Activated naive CD8-positive, alpha-beta T cell (primary cell): ENCODE results near the gene F7.

Source experiments
- H3K27ac Mint-ChIP-seq: one replicate; pipeline ENCODE4 v1.8.0; 2021; ENCODE audit warnings: mixed read lengths
- H3K27me3 Mint-ChIP-seq: one replicate; pipeline ENCODE4 v1.8.0; 2021; ENCODE audit warnings: mixed read lengths
- H3K36me3 Mint-ChIP-seq: one replicate; pipeline ENCODE4 v1.8.0; 2021; ENCODE audit warnings: mixed read lengths
- H3K4me1 Mint-ChIP-seq: one replicate; pipeline ENCODE4 v1.8.0; 2021; ENCODE audit warnings: low read depth, mixed read lengths
- H3K4me3 Mint-ChIP-seq: one replicate; pipeline ENCODE4 v1.8.0; 2021; ENCODE audit warnings: mild to moderate bottlenecking, mixed read lengths
- H3K9me3 Mint-ChIP-seq: one replicate; pipeline ENCODE4 v1.8.0; 2021; ENCODE audit warnings: low read depth, mixed read lengths

The F7 gene

GRCh38 chr13:113113846-113114271 is 8.3 kb downstream of the F7 start:
- peaks cover 3% of the 10 kb centered on the region for H3K4me1 Mint-ChIP-seq
- no peaks in the 10 kb centered on the region for H3K27me3 Mint-ChIP-seq
- H3K36me3 Mint-ChIP-seq: no peaks in the 10 kb centered on the region
- no peaks in the 10 kb centered on the region for H3K9me3 Mint-ChIP-seq
- H3K27ac Mint-ChIP-seq: no peak overlapping the region
- H3K4me3 Mint-ChIP-seq: no peak overlapping the region

DNA sequence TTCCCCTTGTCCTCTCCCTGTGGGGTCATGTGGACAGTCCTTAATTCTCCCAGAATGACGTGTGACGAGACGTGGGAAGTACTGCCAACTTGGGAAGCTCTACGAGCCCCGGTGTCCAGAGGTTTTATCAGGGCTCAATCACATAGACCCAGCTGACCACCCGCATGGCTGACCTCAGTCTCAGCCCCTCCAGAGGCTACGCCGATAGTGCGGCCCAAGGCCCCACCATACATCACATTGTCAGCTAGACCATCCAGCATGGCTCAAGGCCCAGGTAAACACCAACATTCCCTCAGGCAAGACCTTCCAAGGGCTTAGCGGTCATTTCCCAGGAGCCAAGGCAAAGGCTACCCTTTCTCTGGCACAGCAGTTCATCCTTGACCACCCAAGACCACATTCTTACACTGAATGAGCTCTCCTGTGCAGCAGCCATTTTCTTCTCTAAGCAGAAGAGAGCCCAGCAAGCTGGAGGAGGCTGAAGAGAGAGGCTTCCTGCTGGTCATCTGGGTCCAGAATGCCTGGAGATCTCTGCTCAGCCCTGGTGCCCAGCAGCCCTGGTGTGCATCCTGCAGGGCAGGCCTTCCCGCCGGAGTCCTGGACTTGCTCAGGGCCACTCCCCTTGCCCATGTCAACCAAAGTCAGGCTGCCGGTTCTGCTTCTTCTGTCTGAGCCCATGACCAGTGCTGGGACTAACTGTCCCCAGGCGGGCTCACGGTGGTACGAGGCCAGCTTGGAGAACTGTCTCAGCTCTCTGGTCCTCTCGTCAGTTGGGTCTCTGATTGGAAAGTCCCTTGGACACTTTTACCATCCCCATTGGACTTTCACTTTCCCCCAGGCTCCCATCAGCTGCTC is 9.1 kb downstream of the F7 start:
- H3K27me3 Mint-ChIP-seq: no peaks in the 10 kb centered on the region
- no peaks in the 10 kb centered on the region for H3K9me3 Mint-ChIP-seq
- H3K27ac Mint-ChIP-seq: no peak overlapping the region
- no peak overlapping the region for H3K4me3 Mint-ChIP-seq
- no peaks in the 10 kb centered on the region for H3K36me3 Mint-ChIP-seq
- H3K4me1 Mint-ChIP-seq: peaks cover 3% of the 10 kb centered on the region

DNA sequence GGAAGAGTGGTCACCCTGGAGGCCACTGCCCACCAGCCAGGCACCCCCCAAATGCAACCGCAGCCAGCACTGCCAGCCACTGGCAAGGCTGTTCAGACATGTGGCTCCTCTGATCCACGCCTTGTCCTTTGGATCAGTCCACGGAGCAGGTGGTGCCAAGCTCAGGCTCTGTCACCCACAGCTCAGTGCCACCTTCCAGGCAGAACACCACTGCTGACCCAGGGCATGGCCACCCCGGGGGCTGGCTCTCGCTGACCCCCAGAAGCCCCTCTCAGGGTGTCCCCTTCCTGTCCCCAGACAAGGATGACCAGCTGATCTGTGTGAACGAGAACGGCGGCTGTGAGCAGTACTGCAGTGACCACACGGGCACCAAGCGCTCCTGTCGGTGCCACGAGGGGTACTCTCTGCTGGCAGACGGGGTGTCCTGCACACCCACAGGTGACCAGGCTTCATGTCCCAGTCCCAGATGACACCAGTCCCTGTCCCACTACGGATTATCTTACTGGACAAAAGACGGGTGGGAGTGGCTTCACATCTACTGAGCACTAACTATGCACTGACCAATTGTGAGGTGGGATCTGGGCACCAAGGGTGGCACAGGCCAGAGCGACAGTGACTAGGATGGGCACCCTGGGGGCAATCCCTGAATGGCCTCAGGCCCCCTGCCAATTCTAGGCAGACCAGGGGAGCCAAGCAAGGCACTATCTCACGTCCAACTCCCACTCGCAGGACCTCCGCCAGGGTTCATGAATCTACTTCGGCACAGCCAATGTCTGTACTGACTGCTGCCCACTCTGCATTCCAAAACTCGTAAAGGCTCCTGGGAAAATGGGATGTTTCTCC is 10.0 kb downstream of the F7 start:
- Mint-ChIP-seq H3K4me1 (peaks cover 3% of the 10 kb centered on the region), H3K9me3 (no peaks in the 10 kb centered on the region), H3K27ac (no peak overlapping the region), H3K36me3 (no peaks in the 10 kb centered on the region), H3K4me3 (no peak overlapping the region), H3K27me3 (no peaks in the 10 kb centered on the region)

DNA sequence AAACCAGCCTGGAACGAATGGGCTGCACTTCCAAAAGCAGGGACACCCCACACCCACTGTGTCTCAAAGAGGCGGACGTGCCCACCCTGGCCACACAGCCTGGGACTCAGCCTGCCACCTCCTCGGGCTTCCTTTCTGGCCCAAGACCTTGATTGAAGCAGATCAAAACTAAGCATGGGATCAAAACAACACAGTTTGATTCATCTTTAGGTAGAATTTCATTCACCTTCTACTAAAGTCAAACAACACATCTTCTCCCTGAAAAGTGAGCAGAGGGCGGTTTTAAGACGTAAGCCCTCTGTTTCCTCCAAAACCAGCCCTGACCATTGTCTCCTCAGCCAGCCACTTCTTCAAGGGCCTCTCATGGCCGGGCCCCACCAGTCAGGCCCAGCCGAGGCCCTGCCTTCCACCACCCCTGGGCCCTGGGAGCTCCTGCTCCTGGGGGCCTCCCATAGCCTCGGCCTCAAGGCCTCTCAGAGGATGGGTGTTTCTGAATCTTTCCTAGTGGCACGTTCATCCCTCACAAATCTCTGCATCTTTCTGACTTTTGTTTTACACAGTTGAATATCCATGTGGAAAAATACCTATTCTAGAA is 10.7 kb downstream of the F7 start:
- Mint-ChIP-seq H3K27ac (no peak overlapping the region), H3K36me3 (no peaks in the 10 kb centered on the region), H3K9me3 (no peaks in the 10 kb centered on the region), H3K4me3 (no peak overlapping the region), H3K27me3 (no peaks in the 10 kb centered on the region), H3K4me1 (no peaks in the 10 kb centered on the region)

DNA sequence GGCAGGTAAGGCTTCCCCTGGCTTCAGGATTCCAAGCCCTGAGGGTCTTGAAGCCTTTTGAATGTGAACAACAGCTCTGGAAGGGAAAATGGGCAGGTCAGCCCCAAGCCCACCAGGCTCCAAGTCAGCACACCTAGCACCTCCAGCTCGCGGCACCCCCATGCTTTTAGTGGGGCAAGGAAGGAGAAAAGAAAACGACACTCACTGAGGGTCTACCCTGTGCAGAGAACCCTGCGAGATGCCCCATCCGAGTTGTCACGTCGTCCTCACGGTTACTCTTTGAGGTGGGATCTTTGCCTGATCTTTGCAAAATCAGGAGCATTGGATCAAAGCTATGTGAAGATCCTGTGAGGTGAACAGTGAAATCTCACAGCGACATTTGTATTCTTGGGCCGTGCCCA is 11.3 kb downstream of the F7 start:
- H3K4me1 Mint-ChIP-seq: no peaks in the 10 kb centered on the region
- H3K27ac Mint-ChIP-seq: no peak overlapping the region
- no peaks in the 10 kb centered on the region for H3K27me3 Mint-ChIP-seq
- no peaks in the 10 kb centered on the region for H3K36me3 Mint-ChIP-seq
- H3K9me3 Mint-ChIP-seq: no peaks in the 10 kb centered on the region
- H3K4me3 Mint-ChIP-seq: no peak overlapping the region

- Mint-ChIP-seq H3K4me1 (no peaks in the 10 kb centered on the region), H3K36me3 (no peaks in the 10 kb centered on the region), H3K4me3 (no peak overlapping the region), H3K9me3 (no peaks in the 10 kb centered on the region), H3K27ac (no peak overlapping the region), H3K27me3 (no peaks in the 10 kb centered on the region)
Observed at GRCh38 chr13:113117335-113117872, 11.8 kb downstream of the F7 start.

- Mint-ChIP-seq H3K9me3 (no peaks in the 10 kb centered on the region), H3K27ac (no peak overlapping the region), H3K4me3 (no peak overlapping the region), H3K27me3 (no peaks in the 10 kb centered on the region), H3K4me1 (no peaks in the 10 kb centered on the region), H3K36me3 (no peaks in the 10 kb centered on the region)
Observed at GRCh38 chr13:113117911-113118260, 12.3 kb downstream of the F7 start.

DNA sequence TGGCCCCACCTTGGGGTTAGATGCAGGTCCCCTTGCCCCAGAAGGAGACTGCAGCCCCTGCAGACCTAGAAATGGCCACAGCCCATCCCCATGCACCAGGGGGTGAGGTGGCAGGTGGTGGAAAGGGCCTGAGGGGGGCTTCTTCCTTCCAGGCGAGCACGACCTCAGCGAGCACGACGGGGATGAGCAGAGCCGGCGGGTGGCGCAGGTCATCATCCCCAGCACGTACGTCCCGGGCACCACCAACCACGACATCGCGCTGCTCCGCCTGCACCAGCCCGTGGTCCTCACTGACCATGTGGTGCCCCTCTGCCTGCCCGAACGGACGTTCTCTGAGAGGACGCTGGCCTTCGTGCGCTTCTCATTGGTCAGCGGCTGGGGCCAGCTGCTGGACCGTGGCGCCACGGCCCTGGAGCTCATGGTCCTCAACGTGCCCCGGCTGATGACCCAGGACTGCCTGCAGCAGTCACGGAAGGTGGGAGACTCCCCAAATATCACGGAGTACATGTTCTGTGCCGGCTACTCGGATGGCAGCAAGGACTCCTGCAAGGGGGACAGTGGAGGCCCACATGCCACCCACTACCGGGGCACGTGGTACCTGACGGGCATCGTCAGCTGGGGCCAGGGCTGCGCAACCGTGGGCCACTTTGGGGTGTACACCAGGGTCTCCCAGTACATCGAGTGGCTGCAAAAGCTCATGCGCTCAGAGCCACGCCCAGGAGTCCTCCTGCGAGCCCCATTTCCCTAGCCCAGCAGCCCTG is 12.8 kb downstream of the F7 start:
- no peaks in the 10 kb centered on the region for H3K36me3 Mint-ChIP-seq
- no peaks in the 10 kb centered on the region for H3K9me3 Mint-ChIP-seq
- no peak overlapping the region for H3K4me3 Mint-ChIP-seq
- H3K4me1 Mint-ChIP-seq: no peaks in the 10 kb centered on the region
- H3K27me3 Mint-ChIP-seq: no peaks in the 10 kb centered on the region
- no peak overlapping the region for H3K27ac Mint-ChIP-seq

DNA sequence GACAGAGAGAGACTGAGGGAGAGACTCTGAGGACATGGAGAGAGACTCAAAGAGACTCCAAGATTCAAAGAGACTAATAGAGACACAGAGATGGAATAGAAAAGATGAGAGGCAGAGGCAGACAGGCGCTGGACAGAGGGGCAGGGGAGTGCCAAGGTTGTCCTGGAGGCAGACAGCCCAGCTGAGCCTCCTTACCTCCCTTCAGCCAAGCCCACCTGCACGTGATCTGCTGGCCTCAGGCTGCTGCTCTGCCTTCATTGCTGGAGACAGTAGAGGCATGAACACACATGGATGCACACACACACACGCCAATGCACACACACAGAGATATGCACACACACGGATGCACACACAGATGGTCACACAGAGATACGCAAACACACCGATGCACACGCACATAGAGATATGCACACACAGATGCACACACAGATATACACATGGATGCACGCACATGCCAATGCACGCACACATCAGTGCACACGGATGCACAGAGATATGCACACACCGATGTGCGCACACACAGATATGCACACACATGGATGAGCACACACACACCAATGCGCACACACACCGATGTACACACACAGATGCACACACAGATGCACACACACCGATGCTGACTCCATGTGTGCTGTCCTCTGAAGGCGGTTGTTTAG is 13.7 kb downstream of the F7 start:
- H3K4me1 Mint-ChIP-seq: no peaks in the 10 kb centered on the region
- no peak overlapping the region for H3K27ac Mint-ChIP-seq
- H3K4me3 Mint-ChIP-seq: no peak overlapping the region
- no peaks in the 10 kb centered on the region for H3K9me3 Mint-ChIP-seq
- no peaks in the 10 kb centered on the region for H3K27me3 Mint-ChIP-seq
- H3K36me3 Mint-ChIP-seq: no peaks in the 10 kb centered on the region

GRCh38 chr13:113119822-113120189 is 14.2 kb downstream of the F7 start:
- no peaks in the 10 kb centered on the region for H3K27me3 Mint-ChIP-seq
- no peaks in the 10 kb centered on the region for H3K36me3 Mint-ChIP-seq
- no peak overlapping the region for H3K27ac Mint-ChIP-seq
- H3K4me1 Mint-ChIP-seq: no peaks in the 10 kb centered on the region
- H3K4me3 Mint-ChIP-seq: no peak overlapping the region
- H3K9me3 Mint-ChIP-seq: no peaks in the 10 kb centered on the region

- Mint-ChIP-seq H3K9me3 (no peaks in the 10 kb centered on the region), H3K36me3 (no peaks in the 10 kb centered on the region)
Observed at GRCh38 chr13:113120300-113121182, 14.9 kb downstream of the F7 start.

GRCh38 chr13:113121183-113121927 is 15.8 kb downstream of the F7 start:
- Mint-ChIP-seq H3K36me3 (no peaks in the 10 kb centered on the region), H3K9me3 (no peaks in the 10 kb centered on the region), H3K4me1 (no peaks in the 10 kb centered on the region), H3K27ac (no peak overlapping the region), H3K4me3 (no peak overlapping the region), H3K27me3 (no peaks in the 10 kb centered on the region)

More at GRCh38 chr13:113120300-113121182, 14.9 kb downstream of the F7 start:
- no peaks in the 10 kb centered on the region for H3K27me3 Mint-ChIP-seq
- no peaks in the 10 kb centered on the region for H3K4me1 Mint-ChIP-seq
- no peak overlapping the region for H3K4me3 Mint-ChIP-seq
- H3K27ac Mint-ChIP-seq: no peak overlapping the region

- Mint-ChIP-seq H3K27ac (no peak overlapping the region), H3K9me3 (no peaks in the 10 kb centered on the region), H3K4me1 (no peaks in the 10 kb centered on the region), H3K4me3 (no peak overlapping the region), H3K27me3 (no peaks in the 10 kb centered on the region), H3K36me3 (no peaks in the 10 kb centered on the region)
Observed at GRCh38 chr13:113121928-113122471, 16.4 kb downstream of the F7 start.
